ENCODE measurements around the gene FEN1. TPM values are rescaled to one million over a fixed set of nuclear protein-coding genes. Genes with fewer than 3 reads are reported as not detected.

Gene FEN1
- total RNA-seq, 4 donors from 2014 or later = 4.5 to 11.0 (median 4.6) TPM

GRCh38 chr11:61771195-61771894 lies 21.4 kb upstream of the FEN1 start:
- no peaks in the 10 kb centered on the region for H3K9me3 ChIP-seq
- TF ChIP-seq POLR2A (IDR thresholded peaks at IDR 0.05) = no peak
- TF ChIP-seq CTCF (IDR thresholded peaks at IDR 0.05) = no peak
- no peaks in the 10 kb centered on the region for H3K36me3 ChIP-seq
- no peak overlapping the region for H3K4me3 ChIP-seq
- no peak for DNase-seq (ENCODE audit: low spot score in 2 of 2)
- peaks cover 0 to 12% (median 0%) of the 10 kb centered on the region in 4 donors for H3K4me1 ChIP-seq
- H3K27me3 ChIP-seq = no peaks in the 10 kb centered on the region
- H3K27ac ChIP-seq = no peak overlapping the region
- WGBS, 2 donors = 82 to 89% methylated on average over 14 of the region's 15 CpGs

- H3K9me3 ChIP-seq = no peaks in the 10 kb centered on the region
- no peak overlapping the region for H3K4me3 ChIP-seq
- H3K4me1 ChIP-seq = peaks cover 0 to 19% (median under 1%) of the 10 kb centered on the region in 4 donors
- WGBS, 2 donors = 54 to 55% methylated on average over 5 to 6 of the region's 7 CpGs
- H3K27ac ChIP-seq = no peak overlapping the region
- TF ChIP-seq CTCF (IDR thresholded peaks at IDR 0.05) (no peak), POLR2A (IDR thresholded peaks at IDR 0.05) (no peak), EP300 (IDR thresholded peaks at IDR 0.05) (no peak)
- DNase-seq (ENCODE audit: low spot score in 2 of 2) = no peak
- H3K36me3 ChIP-seq = no peaks in the 10 kb centered on the region
- no peaks in the 10 kb centered on the region for H3K27me3 ChIP-seq
Observed at GRCh38 chr11:61771985-61772455, 20.7 kb upstream of the FEN1 start.

GRCh38 chr11:61773356-61773755 lies 19.4 kb upstream of the FEN1 start:
- H3K36me3 ChIP-seq = peaks cover 0 to 3% (median 0%) of the 10 kb centered on the region in 3 donors
- H3K4me1 ChIP-seq = peaks cover 0 to 27% (median 5%) of the 10 kb centered on the region in 4 donors
- WGBS, 2 donors = 71 to 83% methylated on average over 10 of the region's 10 CpGs
- no peaks in the 10 kb centered on the region for H3K27me3 ChIP-seq
- no peak overlapping the region for H3K4me3 ChIP-seq
- H3K9me3 ChIP-seq = no peaks in the 10 kb centered on the region
- no peak for DNase-seq (ENCODE audit: low spot score in 2 of 2)
- H3K27ac ChIP-seq = no peak overlapping the region
- no peak for TF ChIP-seq EP300 (IDR thresholded peaks at IDR 0.05)

GRCh38 chr11:61773809-61774208 lies 18.9 kb upstream of the FEN1 start:
- Histone ChIP-seq H3K4me1 (peaks cover 0 to 27% (median 5%) of the 10 kb centered on the region in 4 donors), H3K27me3 (no peaks in the 10 kb centered on the region), H3K9me3 (no peaks in the 10 kb centered on the region), H3K36me3 (peaks cover 0 to 8% (median 0%) of the 10 kb centered on the region in 3 donors), H3K27ac (no peak overlapping the region), H3K4me3 (no peak overlapping the region)
- no peak for DNase-seq (ENCODE audit: low spot score in 2 of 2)
- TF ChIP-seq CTCF (IDR thresholded peaks at IDR 0.05) (no peak), POLR2A (IDR thresholded peaks at IDR 0.05) (no peak), EP300 (IDR thresholded peaks at IDR 0.05) (no peak)
- WGBS, 2 donors = 83 to 92% methylated on average over 18 of the region's 18 CpGs

GRCh38 chr11:61774411-61774810 lies 18.3 kb upstream of the FEN1 start:
- DNase-seq (ENCODE audit: low spot score in 2 of 2) = no peak
- TF ChIP-seq EP300 (IDR thresholded peaks at IDR 0.05) = no peak
- no peak for TF ChIP-seq POLR2A (IDR thresholded peaks at IDR 0.05)
- no peak for TF ChIP-seq CTCF (IDR thresholded peaks at IDR 0.05)
- H3K27ac ChIP-seq = no peak overlapping the region
- H3K9me3 ChIP-seq = no peaks in the 10 kb centered on the region
- H3K4me1 ChIP-seq = peaks cover 0 to 23% (median 5%) of the 10 kb centered on the region in 4 donors
- H3K4me3 ChIP-seq = no peak overlapping the region
- H3K27me3 ChIP-seq = no peaks in the 10 kb centered on the region
- peaks cover 0 to 14% (median 0%) of the 10 kb centered on the region in 3 donors for H3K36me3 ChIP-seq
- WGBS, 2 donors = 82 to 83% methylated on average over 12 of the region's 12 CpGs
